ENCODE measurements around the gene NOS2. TPM values are rescaled to one million over a fixed set of nuclear protein-coding genes. Genes with fewer than 3 reads are reported as not detected.
"Not testable (repeated sequence)": the region's sequence is repeated elsewhere in the genome, so short reads cannot be mapped to it uniquely, and the experiment has no call there.

The NOS2 gene
- total RNA-seq, 1 donor from 2014 or later: not detected

DNA sequence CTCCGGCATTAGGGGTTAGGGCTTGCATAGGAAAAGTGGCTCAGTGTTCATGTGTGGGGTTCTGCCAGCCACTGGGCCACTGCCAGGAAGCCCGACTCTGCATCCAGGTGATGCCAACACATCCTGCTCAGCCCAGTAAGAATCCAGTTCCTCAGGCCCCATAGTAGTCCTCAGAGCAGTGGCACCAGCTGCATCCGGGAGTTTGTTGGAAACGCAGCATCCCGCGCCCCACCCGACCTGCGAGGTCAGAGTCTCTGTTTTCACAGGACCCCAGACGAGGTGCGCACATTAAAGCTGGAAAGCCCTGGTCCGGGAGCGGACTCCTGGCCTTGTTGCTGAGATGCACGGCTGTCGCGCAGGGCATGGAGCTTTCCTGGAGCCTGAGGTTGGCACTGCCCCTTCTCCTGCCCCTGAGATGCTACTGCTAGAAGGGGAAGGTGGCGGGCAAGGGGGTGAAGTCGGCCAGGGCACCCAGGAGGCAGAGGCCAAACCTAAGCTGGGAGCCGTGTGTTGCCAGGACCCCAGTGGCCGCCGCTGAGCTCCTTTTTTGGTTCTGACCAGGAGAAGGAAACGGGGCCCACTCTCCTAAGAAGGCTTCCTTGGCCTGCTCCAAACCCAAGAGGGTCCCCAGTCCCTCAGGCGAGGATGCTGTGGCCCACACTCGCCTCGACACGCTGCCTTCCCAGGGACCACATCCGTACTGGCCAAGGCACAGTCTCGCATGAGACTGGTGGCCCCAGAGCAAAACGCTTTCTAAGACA, 44.4 kb downstream of the NOS2 start:
- no peak for DNase-seq (ENCODE audit: low read depth, low spot score)

DNA sequence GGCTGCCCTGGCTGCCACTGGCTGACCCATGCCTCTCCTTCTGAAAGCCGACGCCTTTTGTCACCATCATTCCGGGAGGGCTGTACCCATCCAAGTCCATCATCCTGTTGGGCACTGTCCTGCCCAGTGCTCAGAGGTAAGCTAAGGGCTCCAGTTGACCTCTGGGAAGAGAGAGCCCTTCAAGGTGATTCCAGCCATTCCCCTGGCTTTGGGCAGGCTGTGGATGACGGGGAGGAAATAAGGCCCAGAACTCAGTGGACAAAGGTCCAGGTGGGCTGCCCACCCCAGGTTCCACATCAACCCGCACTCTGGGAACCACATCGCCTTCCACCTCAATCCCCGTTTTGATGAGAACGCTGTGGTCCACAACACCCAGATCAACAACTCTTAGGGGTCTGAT, 45.8 kb downstream of the NOS2 start:
- no peak for DNase-seq (ENCODE audit: low read depth, low spot score)

DNA sequence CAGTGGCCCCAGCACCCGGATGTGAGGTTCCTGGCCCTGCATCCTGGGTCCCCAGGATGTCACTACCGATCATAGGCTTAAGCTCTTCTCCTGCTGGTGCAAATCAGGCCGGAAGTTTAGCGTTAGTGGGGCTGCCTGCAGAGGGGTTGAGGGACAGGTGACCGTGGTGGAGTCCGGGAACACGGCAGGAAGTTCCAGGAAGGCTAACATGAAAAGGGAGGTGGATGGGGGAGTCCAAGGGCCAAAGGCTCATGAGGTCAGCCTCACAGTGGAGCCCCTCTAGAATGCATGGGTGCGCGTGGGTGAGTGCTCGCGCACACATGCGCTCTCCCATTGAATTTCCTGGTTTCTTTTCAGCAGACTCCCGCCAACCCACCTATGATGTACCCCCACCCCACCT, 46.6 kb downstream of the NOS2 start:
- DNase-seq (ENCODE audit: low read depth, low spot score): not testable (repeated sequence)

DNA sequence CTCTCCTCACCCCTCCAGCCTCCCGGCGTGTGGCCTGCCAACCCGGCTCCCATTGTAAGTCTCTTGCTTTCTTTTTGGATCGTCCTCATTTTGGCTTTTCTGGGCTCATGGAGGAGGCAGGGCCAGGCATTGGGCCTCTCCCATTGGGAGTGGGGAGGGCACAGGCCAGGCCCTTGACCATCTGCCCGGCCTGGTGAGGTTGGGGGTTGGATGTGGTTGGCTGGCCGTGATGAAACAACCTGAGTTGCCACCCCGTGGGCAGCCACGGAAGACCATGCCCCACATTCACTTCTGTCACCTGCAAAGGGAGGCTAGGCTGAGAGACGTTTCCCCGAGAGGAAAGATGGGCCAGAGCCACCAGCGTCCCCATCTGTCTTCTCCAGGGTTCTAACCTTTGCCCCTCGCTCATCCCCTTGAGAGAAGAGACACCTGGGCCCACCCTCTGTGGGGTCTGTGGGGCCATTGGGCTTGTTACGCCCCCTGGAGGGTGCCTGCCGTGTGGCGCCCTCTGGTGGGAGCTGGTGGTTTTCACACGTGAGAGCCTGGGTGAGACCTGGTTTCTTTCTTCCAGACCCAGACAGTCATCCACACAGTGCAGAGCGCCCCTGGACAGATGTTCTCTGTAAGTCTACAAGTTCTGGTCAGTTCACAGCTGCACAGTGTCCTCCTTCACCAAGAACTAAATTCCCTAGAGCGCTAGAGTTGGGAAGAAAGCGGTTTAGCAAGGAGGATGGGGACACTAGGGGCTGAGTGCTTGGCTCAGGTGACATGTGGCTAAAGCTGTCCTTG, 47.3 kb downstream of the NOS2 start:
- DNase-seq (ENCODE audit: low read depth, low spot score): not testable (repeated sequence)

DNA sequence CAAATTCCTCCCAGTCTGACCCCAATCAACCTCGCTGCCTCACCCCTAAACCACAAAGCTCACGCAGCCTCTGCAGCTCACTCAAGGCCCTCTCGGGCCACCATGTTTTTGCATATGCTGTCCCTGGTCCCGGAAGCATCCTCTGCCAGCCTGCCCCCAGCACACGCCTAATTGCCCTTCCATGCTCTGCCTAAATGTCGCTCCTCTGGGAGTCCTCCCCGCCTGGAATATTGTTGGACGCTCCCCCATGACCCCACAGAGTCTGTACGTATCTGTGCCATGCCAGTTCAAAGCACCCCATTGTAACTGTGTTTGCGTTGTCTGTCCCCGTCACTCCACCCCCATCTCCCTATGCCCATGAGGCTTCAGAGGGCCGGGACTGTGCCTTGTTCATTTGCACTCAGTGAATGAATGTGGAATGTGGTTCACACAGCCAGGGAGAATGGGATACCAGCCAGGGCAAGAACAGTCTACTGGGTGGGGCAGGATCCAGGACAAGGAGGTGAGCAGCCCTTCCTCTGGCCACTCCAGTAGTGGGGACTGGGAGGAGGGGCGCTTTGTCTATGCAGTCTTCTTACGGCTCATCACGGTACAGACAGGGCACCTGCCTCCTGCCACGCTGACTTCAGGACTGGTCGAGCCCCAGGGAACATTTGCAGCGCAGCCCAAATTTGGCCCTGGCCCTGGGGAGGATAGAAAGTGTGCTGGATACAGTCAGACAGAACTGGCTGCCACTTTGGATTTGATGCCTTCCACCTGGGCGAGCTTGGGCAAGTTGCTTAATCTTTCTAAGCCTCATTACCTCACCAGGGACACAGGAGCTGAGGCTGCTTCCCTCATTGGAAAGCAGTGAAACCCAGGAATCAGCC, 48.5 kb downstream of the NOS2 start:
- DNase-seq (ENCODE audit: low read depth, low spot score): no peak

DNA sequence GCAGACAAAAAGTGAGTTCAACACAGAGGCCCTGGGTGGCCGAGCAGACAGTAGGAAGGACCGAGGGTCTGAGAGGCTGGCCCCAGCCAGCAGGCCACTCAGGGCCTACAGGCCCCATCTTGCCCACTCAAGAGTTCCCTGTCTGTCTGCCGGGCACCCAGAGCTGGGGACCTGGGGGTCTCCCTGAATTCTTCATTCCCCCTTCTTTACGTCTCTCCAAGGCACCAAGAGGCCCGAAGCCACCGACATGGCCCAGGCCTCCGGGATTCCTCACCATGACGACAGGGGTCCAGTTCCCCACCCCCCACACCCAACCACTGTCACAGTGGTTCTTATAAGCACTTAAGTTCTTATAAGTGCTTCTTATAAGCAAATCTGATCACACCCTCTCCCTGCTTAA, 49.2 kb downstream of the NOS2 start:
- no peak for DNase-seq (ENCODE audit: low read depth, low spot score)

DNA sequence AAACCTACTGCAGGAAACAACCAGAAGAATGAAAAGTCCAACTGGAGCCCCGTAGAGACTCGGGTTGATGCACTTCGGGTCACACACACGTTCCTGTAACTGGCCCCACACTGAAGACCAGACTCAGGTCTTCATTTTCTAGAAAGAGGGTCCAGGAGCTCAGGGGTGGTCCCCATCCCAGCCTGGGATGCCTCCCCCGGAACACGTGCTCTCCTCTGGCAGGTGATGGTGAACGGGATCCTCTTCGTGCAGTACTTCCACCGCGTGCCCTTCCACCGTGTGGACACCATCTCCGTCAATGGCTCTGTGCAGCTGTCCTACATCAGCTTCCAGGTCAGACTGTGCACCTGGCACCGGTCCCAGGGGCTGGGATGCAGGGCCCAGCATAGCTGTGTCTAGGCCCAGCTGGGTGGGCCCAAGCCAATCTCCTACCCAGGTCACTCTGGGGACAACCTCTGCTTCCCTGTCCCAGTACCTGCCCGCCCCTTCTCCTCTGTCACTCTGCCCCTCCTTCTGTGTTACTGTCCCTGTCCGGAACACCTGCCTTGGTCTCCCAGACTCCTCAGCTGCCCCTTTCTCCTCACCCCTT, 50.7 kb downstream of the NOS2 start:
- not testable (repeated sequence) for DNase-seq (ENCODE audit: low read depth, low spot score)

DNA sequence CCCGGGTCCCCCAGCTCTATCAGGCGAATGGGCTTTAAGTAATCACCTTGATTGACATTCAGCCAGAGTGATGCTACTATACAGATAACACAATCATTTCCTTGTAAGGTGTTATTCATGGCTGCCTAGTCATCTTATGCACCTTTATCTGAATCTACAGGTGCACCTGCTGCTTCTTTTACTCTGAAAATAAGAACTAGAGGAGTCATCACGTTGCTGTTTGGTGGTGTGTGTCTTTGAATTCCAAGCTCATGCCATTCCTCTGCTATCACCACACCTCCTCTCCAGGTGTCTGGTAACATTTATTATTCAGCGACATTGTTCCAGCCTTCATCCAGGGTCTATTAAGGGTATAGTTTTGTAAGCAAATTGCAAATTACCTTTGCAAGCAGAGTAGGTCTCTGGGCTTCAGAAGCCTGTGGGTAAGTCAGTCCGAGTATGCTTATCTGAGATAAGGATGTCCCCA, 51.9 kb downstream of the NOS2 start:
- no peak for DNase-seq (ENCODE audit: low read depth, low spot score)

DNA sequence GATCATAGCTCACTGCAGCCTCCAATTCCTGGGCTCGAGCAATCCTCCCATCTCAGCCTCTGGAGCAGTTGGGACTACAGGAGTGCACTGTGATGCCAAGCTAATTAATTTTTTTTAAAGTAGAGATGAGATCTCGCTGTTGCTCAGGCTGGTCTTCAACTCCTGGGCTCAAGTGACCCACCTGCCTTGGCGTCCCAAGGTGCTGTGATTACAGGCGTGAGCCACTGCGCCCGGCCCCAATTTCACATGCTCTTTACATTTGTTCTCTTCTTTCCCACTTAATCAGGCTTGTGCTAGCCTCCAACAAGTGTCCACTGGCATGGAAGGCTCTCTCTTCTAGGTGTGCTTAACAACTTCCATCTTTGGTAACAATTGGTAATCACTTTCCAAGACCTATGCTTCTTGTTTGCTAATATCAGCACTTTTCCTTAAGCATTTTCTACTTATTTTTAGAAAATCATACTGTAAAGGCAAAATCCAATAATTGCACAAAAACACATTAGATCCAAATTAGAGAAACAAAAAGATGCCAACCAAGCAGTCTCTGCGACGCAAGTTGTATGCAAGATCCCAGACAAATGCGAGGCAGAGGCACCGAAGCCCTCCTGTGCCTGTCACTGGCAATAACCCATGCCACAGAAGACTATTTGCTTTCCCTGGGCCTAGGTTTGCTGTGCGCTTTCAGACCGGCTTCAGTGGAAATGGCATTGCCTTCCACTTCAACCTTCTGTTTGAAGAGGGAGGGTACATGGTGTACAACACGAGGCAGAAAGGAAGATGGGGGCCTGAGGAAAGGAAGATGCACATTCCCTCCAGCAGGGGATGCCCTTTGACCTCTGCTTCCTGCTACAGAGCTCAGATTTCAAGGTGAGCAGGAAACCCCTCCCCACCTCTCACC, 52.6 kb downstream of the NOS2 start:
- DNase-seq (ENCODE audit: low read depth, low spot score): no peak

DNA sequence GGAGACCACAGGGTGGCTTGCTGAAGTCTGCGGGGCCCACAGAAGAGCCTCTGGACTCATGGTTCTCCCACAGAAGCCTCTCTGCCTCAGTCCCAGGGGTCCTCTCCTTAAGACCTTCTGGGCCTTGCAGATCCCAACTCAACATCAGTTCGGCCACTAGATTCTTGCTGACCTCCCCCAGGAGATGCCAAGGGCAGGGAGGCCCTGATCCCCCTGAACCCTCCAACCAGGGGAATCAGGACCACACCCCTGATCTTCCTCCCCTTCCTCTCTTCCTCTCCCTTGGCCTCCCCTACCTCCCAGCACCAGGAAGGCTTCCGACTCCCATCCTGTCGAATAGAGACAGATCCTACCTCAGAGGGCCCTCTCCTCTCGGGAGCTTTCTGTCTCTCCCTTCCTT, 53.4 kb downstream of the NOS2 start:
- DNase-seq (ENCODE audit: low read depth, low spot score): no peak

DNA sequence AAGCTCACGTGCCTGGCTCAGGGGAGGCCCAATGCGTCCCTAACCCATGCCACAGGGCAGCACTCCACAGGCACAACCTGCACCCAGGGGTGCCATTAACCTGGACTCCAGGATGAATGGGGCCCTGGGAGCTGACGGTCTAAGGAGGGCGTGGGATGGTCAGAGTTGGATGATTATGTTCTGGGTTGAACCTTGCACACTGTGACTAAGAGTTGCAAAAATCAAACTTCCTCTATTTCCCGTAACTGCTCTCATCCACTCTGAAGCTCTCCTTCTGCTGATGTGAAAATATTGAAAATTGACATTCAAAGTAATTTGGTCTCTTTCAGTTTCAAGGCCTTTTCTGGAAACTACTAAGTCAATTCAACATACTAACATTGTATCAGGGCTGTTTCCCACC, 54.0 kb downstream of the NOS2 start:
- not testable (repeated sequence) for DNase-seq (ENCODE audit: low read depth, low spot score)

DNA sequence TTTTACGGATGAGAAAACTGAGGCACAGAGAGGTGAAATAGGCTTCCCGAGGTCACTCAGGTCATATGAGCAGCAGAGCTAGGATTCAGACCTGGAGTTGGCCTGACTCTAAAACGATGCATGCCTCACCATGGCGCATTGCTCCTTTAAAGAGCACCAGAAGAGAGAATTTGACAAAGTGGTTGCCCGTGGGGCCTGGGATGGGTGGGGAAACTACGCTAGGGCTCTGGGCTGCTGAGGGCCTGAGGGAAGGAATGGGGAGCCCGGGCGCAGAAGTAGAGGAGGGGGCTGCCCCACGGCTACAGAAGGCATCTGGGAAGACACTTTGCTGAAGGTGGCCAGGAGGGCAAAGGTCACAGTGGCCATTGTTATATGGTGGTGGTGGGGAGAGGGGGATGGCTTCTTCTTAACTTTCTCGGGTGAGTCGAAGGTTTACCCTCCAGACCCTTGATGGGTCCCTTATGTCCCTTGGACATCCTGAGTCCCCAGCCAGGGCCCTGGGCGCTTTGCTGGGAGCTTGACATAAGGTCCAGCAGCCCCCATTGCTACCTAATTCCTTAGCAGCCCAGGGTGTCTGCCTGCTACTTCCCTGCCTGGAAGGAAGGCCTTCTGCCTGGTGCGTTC, 55.0 kb downstream of the NOS2 start:
- DNase-seq (ENCODE audit: low read depth, low spot score): not testable (repeated sequence)

DNA sequence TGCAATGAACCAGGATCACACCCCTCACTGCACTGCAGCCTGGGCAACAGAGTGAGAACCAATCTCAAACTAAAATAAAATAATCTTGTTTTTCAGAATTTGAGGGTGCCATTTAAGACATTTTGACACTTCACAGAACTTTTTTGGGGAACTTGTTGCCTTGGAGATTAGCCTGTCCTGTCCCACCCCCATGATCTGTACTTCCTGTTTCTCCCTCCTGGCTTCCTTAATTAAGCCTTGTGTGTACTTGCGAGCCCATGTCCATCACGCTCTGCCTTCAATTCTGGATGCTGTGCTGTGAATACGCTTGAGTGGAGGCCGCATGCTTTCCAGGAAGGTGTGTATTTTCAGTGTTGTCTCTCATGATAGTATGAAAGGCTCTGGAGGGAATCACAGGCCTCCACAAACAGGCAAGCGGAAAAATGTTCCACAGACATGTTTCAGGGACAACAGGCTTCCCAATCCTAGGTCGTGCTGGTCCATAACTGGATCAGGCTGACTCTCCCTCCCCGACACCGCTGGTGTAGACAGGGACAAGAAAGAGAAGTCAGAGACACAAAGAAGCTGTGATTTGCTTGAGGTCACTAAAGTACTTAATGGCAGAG, 56.9 kb downstream of the NOS2 start:
- DNase-seq (ENCODE audit: low read depth, low spot score): no peak

DNA sequence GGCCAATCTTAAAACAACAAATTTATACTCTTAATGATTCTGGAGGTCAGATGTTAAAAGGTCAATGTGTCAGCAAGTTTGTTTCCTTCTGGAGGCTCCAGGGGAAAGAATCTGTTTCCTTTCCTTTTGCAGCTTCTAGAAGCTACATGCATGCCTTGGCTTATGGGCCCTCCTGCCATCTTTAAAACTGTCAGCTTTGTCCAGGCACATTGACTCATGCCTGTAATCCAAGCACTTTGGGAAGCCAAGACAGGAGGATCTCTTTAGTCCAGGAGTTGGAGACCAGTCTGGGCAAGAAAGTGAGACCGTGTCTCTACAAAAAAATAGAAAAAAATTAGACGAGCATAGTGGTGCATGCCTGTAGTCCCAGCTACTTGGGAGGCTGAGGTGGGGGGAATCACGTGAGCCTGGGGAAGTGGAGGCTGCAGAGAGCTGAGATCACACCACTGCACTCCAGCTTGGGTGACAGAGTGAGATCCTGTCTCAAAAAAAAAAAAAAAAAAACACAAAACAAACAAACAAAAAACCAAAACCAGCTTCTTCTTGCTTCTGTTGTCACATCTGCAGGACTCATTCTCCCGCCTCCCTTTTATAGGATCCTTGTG, 58.3 kb downstream of the NOS2 start:
- no peak for DNase-seq (ENCODE audit: low read depth, low spot score)

DNA sequence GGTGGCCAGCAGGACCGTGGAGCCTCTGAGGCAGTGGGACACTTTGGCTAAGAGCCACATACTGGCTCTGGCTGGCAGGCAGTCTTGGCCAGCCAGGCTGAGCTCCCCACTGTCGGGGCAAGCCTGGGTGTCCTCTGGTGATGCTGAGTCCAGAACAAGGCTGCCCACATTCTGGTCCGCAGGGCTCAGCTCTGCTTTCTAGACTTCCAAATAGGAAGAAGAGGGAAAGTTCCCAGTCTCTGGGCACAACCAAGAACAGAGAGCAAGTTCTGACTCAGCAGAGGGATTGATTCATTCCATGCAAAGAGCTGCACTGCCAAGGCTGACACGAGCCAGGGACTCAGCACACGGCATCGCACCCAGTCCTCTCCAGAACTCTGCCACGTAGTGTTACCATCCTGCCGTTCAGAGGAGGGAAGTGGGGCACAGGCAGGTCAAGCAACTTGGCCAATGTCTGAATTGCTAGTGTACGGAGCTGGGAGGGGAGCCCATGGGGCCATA, 58.9 kb downstream of the NOS2 start:
- no peak for DNase-seq (ENCODE audit: low read depth, low spot score)

DNA sequence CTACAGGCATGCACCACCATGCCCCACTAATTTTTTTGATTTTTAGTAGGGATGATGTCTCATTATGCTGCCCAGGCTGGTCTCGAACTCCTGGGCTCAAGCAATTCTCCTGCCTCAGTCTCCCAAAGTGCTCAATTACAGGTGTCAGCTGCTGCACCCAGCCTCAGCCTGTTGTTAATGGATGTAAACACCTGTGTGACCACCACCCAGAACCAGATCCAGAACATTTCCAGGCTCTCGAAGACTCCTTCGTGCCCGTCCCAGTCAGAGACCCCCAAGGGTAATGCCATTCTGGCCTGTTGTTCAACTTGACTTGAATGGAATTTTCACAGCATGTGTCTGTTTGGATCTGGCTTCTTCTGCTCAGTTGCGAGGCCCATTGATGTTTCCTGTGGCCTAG, 59.8 kb downstream of the NOS2 start:
- DNase-seq (ENCODE audit: low read depth, low spot score): not testable (repeated sequence)

DNA sequence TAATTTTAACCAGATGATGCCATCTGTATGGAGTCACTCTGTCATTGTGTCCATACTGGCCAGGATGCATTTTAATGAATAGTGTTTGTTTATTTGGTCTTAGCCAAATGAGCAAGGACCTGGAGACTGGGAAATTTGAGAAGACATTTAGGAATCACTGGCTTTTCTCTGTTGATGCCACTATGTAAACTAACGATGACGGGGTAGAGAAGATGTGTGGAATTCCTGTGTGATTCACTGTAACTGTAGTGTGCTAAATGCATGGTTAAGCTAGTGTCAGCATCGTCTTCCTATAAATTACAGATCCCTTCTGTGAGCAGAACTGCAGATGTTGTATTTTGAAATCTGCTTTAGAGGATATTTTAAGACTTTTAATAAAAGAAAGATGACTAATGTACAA, 66.6 kb downstream of the NOS2 start:
- DNase-seq (ENCODE audit: low read depth, low spot score): no peak

DNA sequence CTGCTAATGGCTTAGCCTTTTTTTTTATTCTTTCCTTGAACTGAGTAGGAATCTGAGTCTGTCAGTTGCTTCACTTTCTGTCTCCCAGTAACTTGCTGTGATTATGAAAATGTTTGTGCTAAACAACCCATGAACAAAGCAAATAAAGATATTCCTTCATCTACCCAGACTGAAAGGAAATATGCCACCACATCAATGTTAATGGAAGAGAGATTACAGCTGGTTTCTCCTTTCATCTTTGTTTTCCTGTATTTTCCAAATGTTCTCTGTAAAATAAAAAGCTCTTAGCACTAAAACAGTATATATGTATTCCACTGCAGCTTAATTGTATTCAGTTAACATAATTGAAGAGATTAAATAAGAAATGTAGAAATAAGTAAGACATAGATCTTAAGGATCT, 67.6 kb downstream of the NOS2 start:
- not testable (repeated sequence) for DNase-seq (ENCODE audit: low read depth, low spot score)

DNA sequence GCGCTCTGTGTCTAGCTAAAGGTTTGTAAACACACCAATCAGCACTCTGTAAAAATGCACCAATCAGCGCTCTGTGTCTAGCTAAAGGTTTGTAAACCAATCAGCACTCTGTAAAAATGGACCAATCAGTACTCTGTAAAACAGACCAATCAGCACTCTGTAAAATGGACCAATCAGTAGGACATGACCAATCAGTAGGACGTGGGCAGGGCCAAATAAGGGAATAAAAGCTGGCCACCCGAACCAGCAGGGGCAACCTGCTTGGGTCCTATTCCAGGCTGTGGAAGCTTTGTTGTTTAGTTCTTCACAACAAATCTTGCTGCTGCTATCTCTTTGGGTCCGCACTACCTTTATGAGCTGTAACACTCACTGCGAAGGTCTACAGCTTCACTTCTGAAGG, 74.3 kb downstream of the NOS2 start:
- not testable (repeated sequence) for DNase-seq (ENCODE audit: low read depth, low spot score)
